ENCODE measurements around the gene PRG2. TPM values are rescaled to one million over a fixed set of nuclear protein-coding genes. Genes with fewer than 3 reads are reported as not detected.

PRG2 gene
- total RNA-seq, 1 experiment from 2014 or later, result not detected

DNA sequence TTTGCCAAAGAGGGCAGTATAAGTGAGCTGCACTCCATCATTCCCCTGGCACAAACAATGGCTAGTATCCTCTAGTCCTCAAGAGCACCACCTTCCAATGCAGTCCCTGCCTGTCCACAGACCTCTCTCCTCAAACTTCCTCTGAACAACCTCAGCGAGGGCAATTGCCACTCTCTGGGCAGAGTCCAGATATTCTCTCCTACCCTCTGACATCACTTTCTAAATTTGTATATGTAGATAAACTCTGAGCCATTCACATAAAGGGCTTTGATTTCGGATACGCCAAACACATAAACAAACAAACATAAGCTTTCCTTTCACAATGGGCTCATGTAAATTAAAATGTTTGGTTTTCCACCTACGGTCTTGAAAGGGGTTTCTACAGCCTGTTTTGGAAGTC is 39.5 kb upstream of the PRG2 start:
- no peak overlapping the region for H3K27ac ChIP-seq (ENCODE audit: low read length)
- H3K4me3 ChIP-seq (ENCODE audit: low read depth in 2 of 2, low read length in 2 of 2), result no peak overlapping the region
- in situ Hi-C loops (cut with HindIII; ENCODE audit: low pct_unique_long_range_greater_than_20kb, low sequenced_read_pairs) (no loop called here), intact Hi-C loops (cut with micrococcal nuclease; ENCODE audit: unreplicated experiment) (no loop called here)
- H3K4me1 ChIP-seq (ENCODE audit: control insufficient read depth, insufficient read depth, low read length), result peaks cover 8% of the 10 kb centered on the region
- BruUV-seq (replicated peaks), result no TSS peak
- 0 out of 2 replicates have a peak, but pooled peaks cover 6% of the 10 kb centered on the region for H3K27me3 ChIP-seq (ENCODE audit: control insufficient read depth, insufficient read depth, low read length)
- no peaks in the 10 kb centered on the region for H3K9me3 ChIP-seq (ENCODE audit: control insufficient read depth, insufficient read depth, low read depth, low read length)
- ATAC-seq (no peak), DNase-seq (ENCODE audit: low read depth, low spot score) (no peak)
- H3K36me3 ChIP-seq (ENCODE audit: control insufficient read depth, insufficient read depth, low read length), result no peaks in the 10 kb centered on the region
- ChIA-PET CTCF (interaction anchor here (0.7 to 1.1 kb wide), 2 partner anchors 47 to 63 kb away, joined by 3 read pairs; no protein-coding TSS in a partner anchor), POLR2A (no interaction called here)
- TF ChIP-seq CTCF (IDR thresholded peaks at IDR 0.05), result no peak
- TF ChIP-seq, protein P1, sequence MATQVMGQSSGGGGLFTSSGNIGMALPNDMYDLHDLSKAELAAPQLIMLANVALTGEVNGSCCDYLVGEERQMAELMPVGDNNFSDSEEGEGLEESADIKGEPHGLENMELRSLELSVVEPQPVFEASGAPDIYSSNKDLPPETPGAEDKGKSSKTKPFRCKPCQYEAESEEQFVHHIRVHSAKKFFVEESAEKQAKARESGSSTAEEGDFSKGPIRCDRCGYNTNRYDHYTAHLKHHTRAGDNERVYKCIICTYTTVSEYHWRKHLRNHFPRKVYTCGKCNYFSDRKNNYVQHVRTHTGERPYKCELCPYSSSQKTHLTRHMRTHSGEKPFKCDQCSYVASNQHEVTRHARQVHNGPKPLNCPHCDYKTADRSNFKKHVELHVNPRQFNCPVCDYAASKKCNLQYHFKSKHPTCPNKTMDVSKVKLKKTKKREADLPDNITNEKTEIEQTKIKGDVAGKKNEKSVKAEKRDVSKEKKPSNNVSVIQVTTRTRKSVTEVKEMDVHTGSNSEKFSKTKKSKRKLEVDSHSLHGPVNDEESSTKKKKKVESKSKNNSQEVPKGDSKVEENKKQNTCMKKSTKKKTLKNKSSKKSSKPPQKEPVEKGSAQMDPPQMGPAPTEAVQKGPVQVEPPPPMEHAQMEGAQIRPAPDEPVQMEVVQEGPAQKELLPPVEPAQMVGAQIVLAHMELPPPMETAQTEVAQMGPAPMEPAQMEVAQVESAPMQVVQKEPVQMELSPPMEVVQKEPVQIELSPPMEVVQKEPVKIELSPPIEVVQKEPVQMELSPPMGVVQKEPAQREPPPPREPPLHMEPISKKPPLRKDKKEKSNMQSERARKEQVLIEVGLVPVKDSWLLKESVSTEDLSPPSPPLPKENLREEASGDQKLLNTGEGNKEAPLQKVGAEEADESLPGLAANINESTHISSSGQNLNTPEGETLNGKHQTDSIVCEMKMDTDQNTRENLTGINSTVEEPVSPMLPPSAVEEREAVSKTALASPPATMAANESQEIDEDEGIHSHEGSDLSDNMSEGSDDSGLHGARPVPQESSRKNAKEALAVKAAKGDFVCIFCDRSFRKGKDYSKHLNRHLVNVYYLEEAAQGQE (IDR thresholded peaks at IDR 0.05; ENCODE audit: insufficient read depth in 1 of 2, low read depth in 2 of 2, low read length in 1 of 2), result no peak
- TF ChIP-seq TCF7L2 (IDR thresholded peaks at IDR 0.05; ENCODE audit: low read depth, low read length), result no peak
- no peak for TF ChIP-seq SIN3A (IDR thresholded peaks at IDR 0.05; ENCODE audit: borderline replicate concordance, insufficient read depth, low read depth, low read length)
- no peak for TF ChIP-seq POLR2AphosphoS5 (IDR thresholded peaks at IDR 0.05; ENCODE audit: low read depth, low read length)

DNA sequence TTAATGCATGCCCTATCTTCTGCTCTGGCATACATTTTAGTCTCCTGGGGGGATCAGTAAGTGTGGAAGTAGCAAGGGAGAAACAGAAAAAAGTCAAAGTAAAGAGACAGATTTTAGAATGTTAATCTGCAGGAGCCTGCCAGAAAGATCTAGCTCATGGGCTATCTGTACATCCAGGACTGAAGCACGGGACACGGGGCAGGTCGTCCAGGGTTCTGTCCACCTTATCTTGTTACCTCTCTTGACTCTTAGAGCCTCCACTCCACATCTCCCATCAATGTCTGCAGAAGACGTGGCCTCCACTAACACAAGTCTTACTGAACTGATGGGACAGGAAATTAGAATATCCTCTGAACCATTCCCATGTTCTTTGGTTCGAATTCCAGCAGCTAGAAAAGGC is 38.2 kb upstream of the PRG2 start:
- Histone ChIP-seq H3K36me3 (ENCODE audit: control insufficient read depth, insufficient read depth, low read length) (no peaks in the 10 kb centered on the region), H3K9me3 (ENCODE audit: control insufficient read depth, insufficient read depth, low read depth, low read length) (no peaks in the 10 kb centered on the region), H3K27ac (ENCODE audit: low read length) (no peak overlapping the region), H3K4me3 (ENCODE audit: low read depth in 2 of 2, low read length in 2 of 2) (no peak overlapping the region), H3K4me1 (ENCODE audit: control insufficient read depth, insufficient read depth, low read length) (peaks cover 8% of the 10 kb centered on the region), H3K27me3 (ENCODE audit: control insufficient read depth, insufficient read depth, low read length) (0 out of 2 replicates have a peak, but pooled peaks cover 6% of the 10 kb centered on the region)
- ChIA-PET POLR2A (no interaction called here), CTCF (no interaction called here)
- intact Hi-C loops (cut with micrococcal nuclease; ENCODE audit: unreplicated experiment) (no loop called here), in situ Hi-C loops (cut with HindIII; ENCODE audit: low pct_unique_long_range_greater_than_20kb, low sequenced_read_pairs) (no loop called here)
- DNase-seq (ENCODE audit: low read depth, low spot score) (no peak), ATAC-seq (no peak)
- BruUV-seq (replicated peaks), result no TSS peak
- TF ChIP-seq SIN3A (IDR thresholded peaks at IDR 0.05; ENCODE audit: borderline replicate concordance, insufficient read depth, low read depth, low read length) (no peak), POLR2AphosphoS5 (IDR thresholded peaks at IDR 0.05; ENCODE audit: low read depth, low read length) (no peak), CTCF (IDR thresholded peaks at IDR 0.05) (no peak), TCF7L2 (IDR thresholded peaks at IDR 0.05; ENCODE audit: low read depth, low read length) (no peak)
- TF ChIP-seq, protein P1 (IDR thresholded peaks at IDR 0.05; ENCODE audit: insufficient read depth in 1 of 2, low read depth in 2 of 2, low read length in 1 of 2), result no peak

All from Panc1 (cell line).